Measurements from ENCODE around the gene SLC22A5. TPM values are rescaled to one million over a fixed set of nuclear protein-coding genes. Genes with fewer than 3 reads are reported as not detected.

The SLC22A5 gene
- total RNA-seq, 4 donors from 2014 or later = 13.2 to 25.4 (median 15.7) TPM

DNA sequence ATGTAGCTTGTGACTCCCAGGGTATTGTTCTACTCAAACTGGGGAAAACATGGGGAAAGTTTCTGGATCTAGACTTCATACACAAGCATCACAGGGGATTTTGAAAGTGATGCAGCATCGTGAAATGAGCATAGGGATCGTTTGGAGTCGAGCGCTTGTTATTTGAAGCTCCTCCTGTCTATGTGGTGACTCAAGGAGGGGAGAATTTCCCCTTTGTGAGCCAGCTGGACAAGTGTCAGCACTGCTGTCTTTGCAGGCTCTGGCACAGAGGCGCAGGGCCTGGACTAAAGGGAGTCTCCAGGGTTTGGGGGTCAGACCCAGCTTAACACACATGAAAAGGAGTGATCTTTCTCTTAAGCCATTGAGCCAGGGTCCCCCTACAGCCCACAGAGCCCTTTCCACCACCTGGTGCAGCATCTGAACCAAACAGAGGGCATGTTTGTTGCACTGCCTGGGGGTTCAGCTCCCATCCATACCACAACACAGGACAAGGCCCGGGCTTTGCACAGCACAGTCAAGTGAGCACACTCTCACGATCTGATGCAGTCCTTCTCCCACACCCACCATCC is 70.1 kb downstream of the SLC22A5 start:
- TF ChIP-seq CTCF (IDR thresholded peaks at IDR 0.05) = no peak
- no peak for TF ChIP-seq POLR2A (IDR thresholded peaks at IDR 0.05)
- WGBS, 2 donors = 10 to 14% methylated on average over 7 of the region's 7 CpGs
- peak; percentile 79 to 94 for DNase-seq (ENCODE audit: low spot score in 2 of 2)
- H3K4me3 ChIP-seq (ENCODE audit: low read depth, poor library complexity, severe bottlenecking) = no peak overlapping the region
- intact Hi-C loops (cut with DNase I; ENCODE audit: low total_unique reads) = no loop called here

GRCh38 chr5:132444061-132444460 is 74.6 kb downstream of the SLC22A5 start:
- TF ChIP-seq POLR2A (IDR thresholded peaks at IDR 0.05) = no peak
- TF ChIP-seq CTCF (IDR thresholded peaks at IDR 0.05) = no peak
- no peak for DNase-seq (ENCODE audit: low spot score in 2 of 2)
- WGBS, 2 donors = 90 to 91% methylated on average over 4 to 6 of the region's 7 CpGs
- no peak overlapping the region for H3K4me3 ChIP-seq (ENCODE audit: low read depth, poor library complexity, severe bottlenecking)
- intact Hi-C loops (cut with DNase I; ENCODE audit: low total_unique reads) = no loop called here

Small RNA genes within 50 kb of the gene (microRNA-seq; reads per million reads assigned to microRNA genes)
- 0 reads per million in 2 donors for gene MIR3936 (ENCODE audit: borderline number of aligned reads in 1 of 2, borderline replicate concordance in 2 of 2)

Other genes starting within 250 kb of the SLC22A5 start
- gene P4HA2, start 141.9 kb upstream of the SLC22A5 start, total RNA-seq = 10 to 100 TPM; 18.0 to 40.5 (median 26.7) TPM
- gene PDLIM4, start 112.0 kb upstream of the SLC22A5 start, total RNA-seq = 100 to 1,000 TPM in 1 of 4 donors, 10 to 100 TPM in 3; 52.5 to 191 (median 85.9) TPM
- 1 to 10 TPM in 3 of 4 donors, under 1 TPM in 1; 0.27 to 1.8 (median 1.8) TPM for gene SLC22A4, start 75.3 kb upstream of the SLC22A5 start, total RNA-seq
- 10 to 100 TPM in 3 of 4 donors, 1 to 10 TPM in 1; 9.6 to 15.0 (median 14.5) TPM for gene IRF1, start 121.1 kb downstream of the SLC22A5 start, total RNA-seq
- gene IL5, start 173.8 kb downstream of the SLC22A5 start, total RNA-seq = not detected
- gene RAD50, start 187.3 kb downstream of the SLC22A5 start, total RNA-seq = 10 to 100 TPM; 21.7 to 37.1 (median 24.6) TPM